Neutrophil (primary cell): ENCODE measurements around the gene MICAL3.

Source experiments
- H3K27ac ChIP-seq: fragments of 200-600 bp; sonication (generic); 2 replicates; pipeline ENCODE4 v1.5.1; 2016; ENCODE audit warnings: mild to moderate bottlenecking, moderate library complexity
- H3K27me3 ChIP-seq: fragments of 200-600 bp; sonication (generic); 2 replicates; pipeline ENCODE4 v1.6.0; 2016; ENCODE audit warnings: mild to moderate bottlenecking
- H3K36me3 ChIP-seq: fragments of 200-600 bp; sonication (generic); 2 replicates; pipeline ENCODE4 v1.5.1; 2017
- H3K4me1 ChIP-seq, 2 experiments: fragments of 200-600 bp in 1 of 2; sonication (generic) in 1 of 2; 1 replicate in 1 of 2; 2 replicates in 1 of 2; pipeline versions ENCODE4 v1.5.1 to v1.6.1; 2013 to 2016; ENCODE audit warnings: low read depth in 1 of 2, low read length in 1 of 2, mild to moderate bottlenecking in 1 of 2, moderate library complexity in 1 of 2; ENCODE audit not compliant: control insufficient read depth in 1 of 2, insufficient read depth in 1 of 2
- H3K4me3 ChIP-seq, 2 experiments: fragments of 200-600 bp in 1 of 2; sonication (generic) in 1 of 2; 1 replicate in 1 of 2; 2 replicates in 1 of 2; pipeline ENCODE4 v1.5.1; 2013 to 2016; ENCODE audit warnings: low read depth in 1 of 2, low read length in 1 of 2, mild to moderate bottlenecking in 1 of 2, moderate library complexity in 1 of 2
- H3K9me3 ChIP-seq: fragments of 200-600 bp; sonication (generic); 2 replicates; pipeline ENCODE4 v1.5.1; 2016
- TF ChIP-seq, protein P1 (sequence below): fragments of 200-600 bp; sonication (generic); IDR thresholded peaks from 2 replicates; pipeline ENCODE4 v1.5.1; 2016; ENCODE audit warnings: antibody characterized with exemption

Gene MICAL3

GRCh38 chr22:17882727-17883126 is 141.6 kb downstream of the MICAL3 start:
- Histone ChIP-seq H3K9me3 (no peaks in the 10 kb centered on the region), H3K36me3 (no peaks in the 10 kb centered on the region)
- TF ChIP-seq, protein P1, sequence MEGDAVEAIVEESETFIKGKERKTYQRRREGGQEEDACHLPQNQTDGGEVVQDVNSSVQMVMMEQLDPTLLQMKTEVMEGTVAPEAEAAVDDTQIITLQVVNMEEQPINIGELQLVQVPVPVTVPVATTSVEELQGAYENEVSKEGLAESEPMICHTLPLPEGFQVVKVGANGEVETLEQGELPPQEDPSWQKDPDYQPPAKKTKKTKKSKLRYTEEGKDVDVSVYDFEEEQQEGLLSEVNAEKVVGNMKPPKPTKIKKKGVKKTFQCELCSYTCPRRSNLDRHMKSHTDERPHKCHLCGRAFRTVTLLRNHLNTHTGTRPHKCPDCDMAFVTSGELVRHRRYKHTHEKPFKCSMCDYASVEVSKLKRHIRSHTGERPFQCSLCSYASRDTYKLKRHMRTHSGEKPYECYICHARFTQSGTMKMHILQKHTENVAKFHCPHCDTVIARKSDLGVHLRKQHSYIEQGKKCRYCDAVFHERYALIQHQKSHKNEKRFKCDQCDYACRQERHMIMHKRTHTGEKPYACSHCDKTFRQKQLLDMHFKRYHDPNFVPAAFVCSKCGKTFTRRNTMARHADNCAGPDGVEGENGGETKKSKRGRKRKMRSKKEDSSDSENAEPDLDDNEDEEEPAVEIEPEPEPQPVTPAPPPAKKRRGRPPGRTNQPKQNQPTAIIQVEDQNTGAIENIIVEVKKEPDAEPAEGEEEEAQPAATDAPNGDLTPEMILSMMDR = no peak

GRCh38 chr22:17882162-17882561 is 142.2 kb downstream of the MICAL3 start:
- Histone ChIP-seq H3K27me3 (no peaks in the 10 kb centered on the region), H3K4me3 (no peak overlapping the region), H3K27ac (no peak overlapping the region), H3K4me1 (no peaks in the 10 kb centered on the region), H3K36me3 (no peaks in the 10 kb centered on the region), H3K9me3 (no peaks in the 10 kb centered on the region)
- TF ChIP-seq, protein P1 = no peak

More at GRCh38 chr22:17882727-17883126, 141.6 kb downstream of the MICAL3 start:
- Histone ChIP-seq H3K27ac (no peak overlapping the region), H3K4me3 (no peak overlapping the region), H3K27me3 (no peaks in the 10 kb centered on the region), H3K4me1 (no peaks in the 10 kb centered on the region)

DNA sequence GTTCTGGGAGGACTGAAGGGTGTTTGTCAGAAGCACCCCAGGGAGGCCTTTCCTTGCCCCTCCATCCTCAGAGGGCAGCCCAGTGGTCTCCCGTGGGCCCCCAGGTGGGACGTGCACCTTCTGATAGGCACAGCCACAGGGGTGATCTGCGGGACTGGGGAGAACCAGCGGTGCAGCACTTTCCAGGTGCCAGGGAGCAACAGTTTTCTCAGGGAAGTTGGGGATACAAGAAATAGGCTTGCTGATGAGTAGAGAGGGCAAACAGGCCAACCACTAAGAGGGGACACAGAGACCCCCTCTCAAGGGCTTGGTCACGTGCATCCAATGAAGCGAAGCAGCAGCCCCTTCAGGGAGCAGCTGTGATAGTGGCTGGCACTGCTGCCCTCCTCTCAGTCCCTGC is 143.0 kb downstream of the MICAL3 start:
- Histone ChIP-seq H3K9me3 (no peaks in the 10 kb centered on the region), H3K4me3 (no peak overlapping the region), H3K27ac (no peak overlapping the region), H3K27me3 (no peaks in the 10 kb centered on the region), H3K4me1 (no peaks in the 10 kb centered on the region), H3K36me3 (no peaks in the 10 kb centered on the region)
- TF ChIP-seq, protein P1 = no peak

- no peak overlapping the region for H3K27ac ChIP-seq
- no peak overlapping the region for H3K4me3 ChIP-seq
- no peaks in the 10 kb centered on the region for H3K27me3 ChIP-seq
- H3K36me3 ChIP-seq = no peaks in the 10 kb centered on the region
- H3K4me1 ChIP-seq = no peaks in the 10 kb centered on the region
- no peaks in the 10 kb centered on the region for H3K9me3 ChIP-seq
- TF ChIP-seq, protein P1 = no peak
Measured at GRCh38 chr22:17880468-17880867, 143.9 kb downstream of the MICAL3 start.

- H3K4me3 ChIP-seq = no peak overlapping the region
- no peaks in the 10 kb centered on the region for H3K4me1 ChIP-seq
- no peaks in the 10 kb centered on the region for H3K9me3 ChIP-seq
- H3K36me3 ChIP-seq = no peaks in the 10 kb centered on the region
- no peaks in the 10 kb centered on the region for H3K27me3 ChIP-seq
- TF ChIP-seq, protein P1 = no peak
- no peak overlapping the region for H3K27ac ChIP-seq
Measured at GRCh38 chr22:17880020-17880419, 144.3 kb downstream of the MICAL3 start.

- TF ChIP-seq, protein P1 = no peak
- Histone ChIP-seq H3K36me3 (no peaks in the 10 kb centered on the region), H3K4me1 (no peaks in the 10 kb centered on the region), H3K9me3 (no peaks in the 10 kb centered on the region), H3K27me3 (no peaks in the 10 kb centered on the region), H3K4me3 (no peak overlapping the region), H3K27ac (no peak overlapping the region)
Measured at GRCh38 chr22:17878941-17879340, 145.4 kb downstream of the MICAL3 start.
